DMS79 treated with DMSO at 0.1 percent for 48 hours (cell line): ENCODE measurements around the gene USP28.

Experiments used
- DNase-seq: peaks from one replicate; lab custom pipeline; 2025; lab: John Stamatoyannopoulos, UW

Gene USP28

GRCh38 chr11:113876798-113877669 lies 1.7 kb upstream of the USP28 start:
- DNase-seq, result no peak

GRCh38 chr11:113876074-113876797 lies 864 bp upstream of the USP28 start:
- peak; percentile 89 for DNase-seq

GRCh38 chr11:113874581-113875233 lies 665 bp downstream of the USP28 start:
- DNase-seq, result peak; percentile 70

GRCh38 chr11:113874096-113874495 lies 1.3 kb downstream of the USP28 start:
- no peak for DNase-seq

- DNase-seq, result no peak
Observed at GRCh38 chr11:113873236-113873626, 2.1 kb downstream of the USP28 start.

- no peak for DNase-seq
Observed at GRCh38 chr11:113871336-113871735, 4.0 kb downstream of the USP28 start.

GRCh38 chr11:113867843-113868503 lies 7.4 kb downstream of the USP28 start:
- DNase-seq, result no peak

- DNase-seq, result no peak
Observed at GRCh38 chr11:113865873-113866272, 9.5 kb downstream of the USP28 start.

- no peak for DNase-seq
Observed at GRCh38 chr11:113864410-113864809, 11.0 kb downstream of the USP28 start.

- no peak for DNase-seq
Observed at GRCh38 chr11:113862435-113862834, 12.9 kb downstream of the USP28 start.

GRCh38 chr11:113859665-113860064 lies 15.7 kb downstream of the USP28 start:
- no peak for DNase-seq

GRCh38 chr11:113856966-113857759 lies 18.2 kb downstream of the USP28 start:
- no peak for DNase-seq

- no peak for DNase-seq
Observed at GRCh38 chr11:113855803-113856202, 19.6 kb downstream of the USP28 start.

GRCh38 chr11:113850188-113850587 lies 25.2 kb downstream of the USP28 start:
- DNase-seq, result no peak

- no peak for DNase-seq
Observed at GRCh38 chr11:113849713-113850112, 25.7 kb downstream of the USP28 start.

GRCh38 chr11:113847580-113847979 lies 27.8 kb downstream of the USP28 start:
- DNase-seq, result no peak

GRCh38 chr11:113847111-113847510 lies 28.3 kb downstream of the USP28 start:
- no peak for DNase-seq

GRCh38 chr11:113841691-113842090 lies 33.7 kb downstream of the USP28 start:
- no peak for DNase-seq

GRCh38 chr11:113840932-113841664 lies 34.3 kb downstream of the USP28 start:
- DNase-seq, result no peak

GRCh38 chr11:113839842-113840241 lies 35.5 kb downstream of the USP28 start:
- no peak for DNase-seq

- DNase-seq, result no peak
Observed at GRCh38 chr11:113838005-113838404, 37.4 kb downstream of the USP28 start.
